Measurements from ENCODE around the gene TFE3. TPM values are rescaled to one million over a fixed set of nuclear protein-coding genes. Genes with fewer than 3 reads are reported as not detected.

Gene TFE3
- total RNA-seq (2022; extraction: Qiagen RNA extraction; ENCODE audit: low read depth), result 49.6 to 63.0 TPM (median 61.3 TPM) in 5 replicates

GRCh38 chrX:49043220-49043986 lies at the start of gene TFE3:
TSS of gene TFE3 (minus strand) at chrX:49043357. CDS start at chrX:49043226, 131 bp downstream.

GRCh38 chrX:49079489-49080428 lies 36.6 kb upstream of the TFE3 start, which contains the start of gene WDR45:
TSS of gene WDR45 (minus strand) at chrX:49079887. CDS start at chrX:49078095, 1,792 bp downstream.

GRCh38 chrX:49073601-49074575 lies 30.7 kb upstream of the TFE3 start, which contains the start of gene PRAF2:
TSS of gene PRAF2 (minus strand) at chrX:49074002. CDS start at chrX:49073987, 15 bp downstream.

GRCh38 chrX:49058794-49059193 lies 15.6 kb upstream of the TFE3 start, which contains the start of gene CCDC120:
TSS of gene CCDC120 (plus strand) at chrX:49058999. CDS start at chrX:49062042, 3,043 bp downstream.

DNA sequence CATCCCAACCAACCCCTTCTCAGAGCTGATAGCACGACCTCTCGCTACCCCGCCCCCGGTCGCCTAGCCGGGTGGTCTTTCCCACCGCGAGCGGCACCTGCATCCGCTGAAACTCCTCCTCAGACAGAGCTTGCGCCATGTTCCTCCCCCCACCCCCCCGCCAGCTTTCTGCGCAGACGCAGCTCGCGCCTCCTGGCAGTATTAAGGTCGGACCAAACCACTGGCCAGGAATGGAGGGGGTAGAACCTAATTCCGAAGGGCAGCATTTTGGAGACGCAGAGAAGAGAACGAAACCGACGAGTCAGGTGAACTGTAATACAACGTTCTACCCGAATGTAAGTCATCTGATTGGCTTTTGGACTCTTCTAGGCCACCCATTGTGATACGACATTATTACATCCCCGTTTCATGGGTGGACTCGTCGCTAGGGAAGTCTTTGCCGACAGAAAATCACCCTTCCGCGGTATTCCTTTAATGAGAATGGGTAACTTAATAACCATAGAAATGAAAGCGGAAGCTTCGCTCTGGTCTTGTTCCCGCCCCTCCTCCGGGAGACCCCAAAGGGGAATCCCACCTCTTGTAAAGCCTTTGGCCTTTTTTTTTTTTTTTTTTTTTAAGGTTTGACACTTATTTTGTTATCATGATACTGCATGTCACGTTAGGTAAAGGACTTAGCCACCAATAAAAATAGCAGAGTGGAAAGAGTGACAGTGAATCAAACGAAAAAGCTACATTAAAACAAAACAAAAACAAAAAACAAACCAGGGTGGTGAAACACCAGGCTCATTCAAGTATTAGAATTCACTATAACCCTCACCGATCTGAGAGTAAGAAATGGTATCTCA lies 40.8 kb downstream of the TFE3 start, which contains the start of gene GRIPAP1:
GRIPAP1 (minus strand) TSS at position 174 of the 845 bp plus-strand sequence; CDS start at position 139, 35 bp downstream.

Other genes with a start within 250 kb of the TFE3 start
- 25.5 to 31.5 TPM (median 30.2 TPM) in 5 replicates for gene HDAC6, start 241.3 kb downstream of the TFE3 start, total RNA-seq (2022; extraction: Qiagen RNA extraction; ENCODE audit: low read depth)
- gene ERAS, start 216.8 kb downstream of the TFE3 start, total RNA-seq (2022; extraction: Qiagen RNA extraction; ENCODE audit: low read depth), result 0.06 to 0.17 TPM (median 0.13 TPM) in 3 of 5 replicates, not detected in the others
- 12.5 to 45.5 TPM (median 39.5 TPM) in 5 replicates for gene PCSK1N, start 207.7 kb downstream of the TFE3 start, total RNA-seq (2022; extraction: Qiagen RNA extraction; ENCODE audit: low read depth)
- gene TIMM17B, start 145.6 kb downstream of the TFE3 start, total RNA-seq (2022; extraction: Qiagen RNA extraction; ENCODE audit: low read depth), result 84.7 to 110 TPM (median 97.3 TPM) in 5 replicates
- 94.0 to 114 TPM (median 101 TPM) in 5 replicates for gene PQBP1, start 145.4 kb downstream of the TFE3 start, total RNA-seq (2022; extraction: Qiagen RNA extraction; ENCODE audit: low read depth)
- gene SLC35A2, start 131.7 kb downstream of the TFE3 start, total RNA-seq (2022; extraction: Qiagen RNA extraction; ENCODE audit: low read depth), result 57.8 to 68.9 TPM (median 66.8 TPM) in 5 replicates
- gene PIM2, start 124.3 kb downstream of the TFE3 start, total RNA-seq (2022; extraction: Qiagen RNA extraction; ENCODE audit: low read depth), result 9.4 to 11.6 TPM (median 10.2 TPM) in 5 replicates
- 56.9 to 67.2 TPM (median 63.1 TPM) in 5 replicates for gene OTUD5, start 85.8 kb downstream of the TFE3 start, total RNA-seq (2022; extraction: Qiagen RNA extraction; ENCODE audit: low read depth)
- 1.2 to 1.6 TPM (median 1.3 TPM) in 5 replicates for gene KCND1, start 71.5 kb downstream of the TFE3 start, total RNA-seq (2022; extraction: Qiagen RNA extraction; ENCODE audit: low read depth)
- gene GRIPAP1, start 41.1 kb downstream of the TFE3 start, total RNA-seq (2022; extraction: Qiagen RNA extraction; ENCODE audit: low read depth), result 15.1 to 24.5 TPM (median 22.6 TPM) in 5 replicates
- 2.7 to 4.6 TPM (median 3.9 TPM) in 5 replicates for gene CCDC120, start 15.6 kb upstream of the TFE3 start, total RNA-seq (2022; extraction: Qiagen RNA extraction; ENCODE audit: low read depth)
- gene PRAF2, start 30.6 kb upstream of the TFE3 start, total RNA-seq (2022; extraction: Qiagen RNA extraction; ENCODE audit: low read depth), result 38.4 to 47.1 TPM (median 41.9 TPM) in 5 replicates
- gene WDR45, start 36.5 kb upstream of the TFE3 start, total RNA-seq (2022; extraction: Qiagen RNA extraction; ENCODE audit: low read depth), result 52.8 to 63.0 TPM (median 58.4 TPM) in 5 replicates
- gene GPKOW, start 80.4 kb upstream of the TFE3 start, total RNA-seq (2022; extraction: Qiagen RNA extraction; ENCODE audit: low read depth), result 21.5 to 26.5 TPM (median 24.5 TPM) in 5 replicates
- 1.8 to 3.5 TPM (median 3.0 TPM) in 5 replicates for gene MAGIX, start 119.4 kb upstream of the TFE3 start, total RNA-seq (2022; extraction: Qiagen RNA extraction; ENCODE audit: low read depth)
- 328 to 431 TPM (median 410 TPM) in 5 replicates for gene PLP2, start 128.5 kb upstream of the TFE3 start, total RNA-seq (2022; extraction: Qiagen RNA extraction; ENCODE audit: low read depth)
- gene PRICKLE3, start 143.0 kb upstream of the TFE3 start, total RNA-seq (2022; extraction: Qiagen RNA extraction; ENCODE audit: low read depth), result 17.1 to 22.4 TPM (median 20.3 TPM) in 5 replicates
- 2.6 to 3.4 TPM (median 3.1 TPM) in 5 replicates for gene SYP, start 156.8 kb upstream of the TFE3 start, total RNA-seq (2022; extraction: Qiagen RNA extraction; ENCODE audit: low read depth)
- not detected in 5 replicates for gene CACNA1F, start 190.0 kb upstream of the TFE3 start, total RNA-seq (2022; extraction: Qiagen RNA extraction; ENCODE audit: low read depth)
- 13.1 to 17.2 TPM (median 16.1 TPM) in 5 replicates for gene CCDC22, start 192.1 kb upstream of the TFE3 start, total RNA-seq (2022; extraction: Qiagen RNA extraction; ENCODE audit: low read depth)
- 0.10 to 0.21 TPM (median 0.12 TPM) in 5 replicates for gene FOXP3, start 221.4 kb upstream of the TFE3 start, total RNA-seq (2022; extraction: Qiagen RNA extraction; ENCODE audit: low read depth)
- 2.2 to 3.7 TPM (median 2.6 TPM) in 5 replicates for gene PPP1R3F, start 226.4 kb upstream of the TFE3 start, total RNA-seq (2022; extraction: Qiagen RNA extraction; ENCODE audit: low read depth)